Stimulated activated CD8-positive, alpha-beta memory T cell treated with anti-CD3 and anti-CD28 coated beads, Interleukin-4, amount 100 ng/mL, for 24 hours (primary cell): Measurements from ENCODE around the gene VSIG10.

ENCODE experiments used
- DNase-seq: peaks from one replicate; pipeline ENCODE4 v3.0.0-alpha.2; 2020; ENCODE audit warnings: low read depth

Gene VSIG10

GRCh38 chr12:118059341-118060191 is 44.2 kb downstream of the VSIG10 start:
- no peak for DNase-seq

- DNase-seq: no peak
These were observed 44.9 kb downstream of the VSIG10 start for GRCh38 chr12:118058881-118059280.

GRCh38 chr12:118058227-118058626 is 45.6 kb downstream of the VSIG10 start:
- DNase-seq: no peak

- no peak for DNase-seq
These were observed 47.7 kb downstream of the VSIG10 start for GRCh38 chr12:118055865-118056773.

- peak; percentile 53 for DNase-seq
These were observed 48.7 kb downstream of the VSIG10 start for GRCh38 chr12:118055144-118055557.

- no peak for DNase-seq
These were observed 50.5 kb downstream of the VSIG10 start for GRCh38 chr12:118053071-118053985.

GRCh38 chr12:118052324-118053070 is 51.3 kb downstream of the VSIG10 start:
- DNase-seq: no peak

GRCh38 chr12:118050972-118051910 is 52.6 kb downstream of the VSIG10 start:
- no peak for DNase-seq

- no peak for DNase-seq
These were observed 57.4 kb downstream of the VSIG10 start for GRCh38 chr12:118046430-118046829.

GRCh38 chr12:118044577-118044976 is 59.2 kb downstream of the VSIG10 start:
- DNase-seq: no peak

GRCh38 chr12:118044075-118044474 is 59.7 kb downstream of the VSIG10 start:
- no peak for DNase-seq

GRCh38 chr12:118042091-118042490 is 61.7 kb downstream of the VSIG10 start:
- no peak for DNase-seq

- no peak for DNase-seq
These were observed 65.7 kb downstream of the VSIG10 start for GRCh38 chr12:118038137-118038536.

- no peak for DNase-seq
These were observed 67.0 kb downstream of the VSIG10 start for GRCh38 chr12:118036672-118037411.

GRCh38 chr12:118035190-118036041 is 68.4 kb downstream of the VSIG10 start:
- DNase-seq: no peak

GRCh38 chr12:118034429-118035189 is 69.2 kb downstream of the VSIG10 start:
- DNase-seq: no peak

- no peak for DNase-seq
These were observed 69.9 kb downstream of the VSIG10 start for GRCh38 chr12:118033902-118034301.
